ENCODE data around the gene STPG4.

Gene STPG4

DNA sequence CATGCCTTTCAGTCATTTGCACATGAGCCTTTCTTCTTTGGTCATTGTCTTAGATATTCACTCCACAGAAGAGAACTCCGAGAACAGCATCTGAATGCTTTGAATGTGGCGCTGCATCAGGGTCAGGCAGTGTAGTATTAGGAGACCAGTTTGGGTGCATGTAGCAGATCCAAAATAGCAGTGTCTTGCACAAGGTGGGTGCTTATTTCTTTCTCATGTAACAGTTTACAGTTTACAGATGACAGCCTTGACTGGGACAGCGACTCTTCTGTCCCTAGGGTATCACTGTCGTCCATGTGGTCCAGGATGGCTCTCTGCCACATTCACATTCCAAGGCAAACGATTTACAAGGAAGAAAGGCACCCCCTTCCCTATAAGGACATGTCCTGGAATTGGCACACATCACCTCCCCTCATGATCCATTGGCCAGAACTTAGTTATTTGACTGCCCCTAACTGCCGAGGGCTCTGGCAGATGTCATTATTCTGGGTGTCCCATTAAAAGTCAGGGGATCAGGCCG, 101.0 kb downstream of the STPG4 start:
- no peak for DNase-seq (ENCODE audit: low read depth)

DNA sequence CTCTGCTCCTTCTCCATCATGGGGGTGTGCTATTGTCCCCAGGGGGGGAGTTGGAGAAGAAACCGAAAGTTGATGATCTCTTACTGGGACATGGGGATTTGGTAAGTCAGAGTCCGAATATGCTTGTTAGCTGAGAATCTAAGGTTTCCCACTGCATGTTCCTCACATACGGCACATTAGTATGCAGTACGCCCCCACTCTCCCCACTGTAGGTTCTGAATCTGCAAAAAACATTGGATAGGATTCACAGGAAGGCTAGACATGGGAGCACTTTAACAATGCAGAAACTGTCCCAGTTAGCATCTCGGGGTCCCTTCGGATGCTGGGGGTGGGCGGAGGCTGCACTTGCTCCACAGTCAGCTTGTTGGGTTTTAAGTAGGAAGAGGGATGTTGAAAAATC, 102.3 kb downstream of the STPG4 start:
- DNase-seq (ENCODE audit: low read depth) = no peak

DNA sequence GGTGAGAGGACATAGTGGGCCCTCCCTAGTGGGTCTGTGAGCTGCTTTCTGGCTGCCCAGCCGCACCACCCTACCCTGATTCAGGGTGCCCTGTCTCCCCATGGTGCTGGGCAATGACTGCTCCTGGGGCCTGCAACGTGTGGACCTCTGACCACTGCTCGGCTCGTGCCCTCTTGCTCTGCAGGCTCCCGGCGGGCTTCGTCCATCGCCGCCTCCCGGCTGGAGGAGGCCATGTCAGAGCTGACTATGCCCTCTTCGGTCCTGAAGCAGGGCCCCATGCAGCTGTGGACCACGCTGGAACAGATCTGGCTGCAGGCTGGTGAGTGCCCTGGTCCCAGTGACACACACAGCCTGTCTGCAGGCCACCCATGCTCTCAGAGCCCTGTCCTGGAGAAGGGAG, 103.5 kb downstream of the STPG4 start:
- DNase-seq (ENCODE audit: low read depth) = no peak

DNA sequence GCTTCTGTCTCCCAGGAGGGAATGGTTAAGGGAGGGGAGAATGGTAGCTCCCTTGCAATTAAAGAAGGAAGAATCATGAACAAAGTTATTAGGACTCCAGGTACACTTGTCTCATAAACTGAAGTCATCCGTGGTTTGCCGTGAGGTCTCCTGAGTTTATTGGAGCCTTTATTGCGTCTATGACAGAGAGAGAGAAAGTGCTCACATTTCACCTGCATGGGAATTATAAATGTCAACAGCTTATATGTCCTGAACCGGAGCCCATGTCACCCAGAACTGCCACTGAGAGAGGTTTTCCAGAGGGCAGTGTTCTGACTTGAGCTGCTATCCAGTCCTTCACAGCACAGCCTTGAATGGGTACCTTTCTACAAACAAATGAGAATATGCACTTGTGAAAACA, 104.3 kb downstream of the STPG4 start:
- DNase-seq (ENCODE audit: low read depth) = no peak

DNA sequence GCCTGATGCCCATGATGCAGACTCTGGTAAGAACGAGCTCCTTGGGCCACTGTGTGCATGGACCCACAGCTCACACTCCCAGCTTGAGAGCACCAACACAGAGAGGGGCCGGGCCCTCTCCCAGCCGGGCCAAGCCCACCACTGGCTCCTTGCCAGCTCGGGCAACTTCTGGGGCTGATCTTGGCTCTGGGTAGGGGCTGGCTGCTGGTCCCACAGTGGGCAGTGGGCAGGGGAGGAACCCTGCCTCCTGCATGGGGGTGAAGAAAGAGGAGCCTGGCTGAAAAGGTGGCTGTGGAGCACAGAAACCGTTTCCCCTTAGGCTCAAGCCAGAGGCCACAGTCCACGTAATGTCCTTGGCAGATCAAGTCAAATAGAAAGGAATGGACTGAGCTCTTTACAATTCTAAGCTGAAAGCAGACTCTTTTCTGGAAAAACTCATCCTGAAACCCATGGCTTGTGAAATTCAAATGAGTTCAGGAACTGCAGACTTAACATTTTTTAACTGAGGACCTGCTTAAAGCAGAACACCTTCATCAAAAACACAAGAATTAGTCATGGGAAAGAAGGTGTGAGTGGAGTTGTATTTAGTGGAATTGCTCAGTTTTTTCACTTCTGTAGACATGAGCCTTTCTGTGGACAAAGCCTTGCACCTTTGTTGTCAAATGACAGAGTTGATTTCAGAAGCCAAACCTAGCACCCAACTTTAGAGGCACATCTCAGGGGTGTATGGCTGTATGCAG, 104.9 kb downstream of the STPG4 start:
- no peak for DNase-seq (ENCODE audit: low read depth)

DNA sequence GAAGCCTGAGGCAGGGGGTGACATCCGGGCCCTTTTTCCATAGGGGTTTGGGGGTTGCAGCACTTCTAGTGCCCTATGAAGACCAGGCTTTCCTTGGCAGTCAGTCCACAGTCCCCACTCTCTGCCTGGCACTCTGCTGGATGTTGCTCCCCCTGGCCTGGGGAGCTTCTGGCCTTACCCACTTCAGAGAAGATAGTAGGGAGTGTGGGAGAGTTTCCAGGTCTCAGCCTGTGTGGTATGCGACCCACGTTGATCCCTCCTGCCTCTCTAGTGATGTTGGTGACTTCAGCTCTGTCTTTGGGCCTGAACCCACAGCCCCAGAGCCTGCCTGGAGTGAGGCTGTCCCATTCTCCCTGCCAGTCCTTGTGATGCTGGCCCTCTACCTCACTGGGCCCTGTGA, 105.6 kb downstream of the STPG4 start:
- no peak for DNase-seq (ENCODE audit: low read depth)

DNA sequence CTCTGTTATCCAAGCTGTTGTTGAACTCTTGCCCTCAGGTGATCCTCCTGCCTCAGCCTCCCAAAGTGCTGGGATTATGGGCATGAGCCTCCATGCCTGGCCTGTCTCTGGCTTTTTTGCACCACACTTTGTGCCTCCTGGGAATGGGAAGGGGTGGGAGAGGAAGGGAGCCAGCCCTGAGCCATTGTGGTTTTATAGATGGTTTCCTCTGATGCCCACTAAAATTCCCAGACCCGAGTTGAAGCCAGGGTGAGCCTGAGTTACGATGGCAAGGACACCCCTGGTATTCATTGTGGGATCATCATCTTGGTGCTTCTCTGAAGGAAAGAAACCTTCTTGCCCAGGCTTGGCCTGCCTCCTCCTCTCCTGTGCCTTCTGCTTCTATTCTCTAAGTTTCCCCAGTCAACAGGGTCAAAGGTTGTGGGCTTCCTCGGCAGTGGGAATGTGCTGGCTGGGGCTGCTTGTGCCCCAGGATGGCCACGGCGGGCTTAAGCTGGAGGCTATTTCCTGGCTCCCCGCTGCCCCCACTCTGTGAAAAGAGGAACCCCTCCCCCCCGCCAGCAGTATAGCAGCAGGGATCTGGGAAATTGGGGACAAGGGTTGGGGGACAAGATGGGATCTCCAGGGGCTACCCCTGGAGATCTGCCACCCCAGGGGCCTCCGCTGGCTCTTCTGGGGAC, 106.2 kb downstream of the STPG4 start:
- DNase-seq (ENCODE audit: low read depth) = no peak

DNA sequence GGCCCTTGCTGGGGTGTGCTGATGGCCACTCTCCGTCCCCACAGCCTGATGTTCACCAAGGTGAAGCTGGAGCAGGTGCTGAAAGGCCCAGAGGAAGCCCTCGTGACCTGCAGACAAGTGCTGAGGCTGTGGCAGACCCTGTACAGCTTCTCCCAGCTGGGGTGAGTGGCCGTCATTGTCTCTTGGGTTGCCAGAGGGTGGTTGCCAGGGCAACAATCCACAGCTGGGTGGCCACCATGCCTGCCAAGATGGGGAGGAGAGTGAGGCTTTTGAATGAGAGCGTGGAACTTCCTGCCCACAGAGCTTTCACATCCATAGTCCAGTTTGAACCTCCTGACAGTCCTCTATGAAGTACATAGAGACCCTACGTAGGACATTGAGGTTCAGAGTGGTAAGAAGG, 108.8 kb downstream of the STPG4 start:
- no peak for DNase-seq (ENCODE audit: low read depth)

DNA sequence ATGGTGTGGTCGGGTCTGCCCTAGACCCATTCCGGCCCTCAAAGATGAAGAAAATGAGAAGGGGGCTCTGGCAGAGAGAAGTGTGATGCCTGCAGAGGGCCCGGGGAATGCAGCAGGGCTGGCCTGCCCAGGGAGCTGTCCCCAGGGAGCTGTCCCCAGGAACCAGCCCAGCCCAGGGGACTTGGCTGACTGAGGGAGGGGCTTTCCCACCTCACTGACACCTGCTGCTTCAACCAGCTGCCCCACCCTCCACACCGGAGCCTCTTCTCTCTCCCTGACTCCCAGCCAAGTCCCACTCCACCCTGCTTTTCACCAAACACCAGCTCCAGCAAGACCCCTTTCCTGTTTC, 111.2 kb downstream of the STPG4 start:
- DNase-seq (ENCODE audit: low read depth) = no peak

DNA sequence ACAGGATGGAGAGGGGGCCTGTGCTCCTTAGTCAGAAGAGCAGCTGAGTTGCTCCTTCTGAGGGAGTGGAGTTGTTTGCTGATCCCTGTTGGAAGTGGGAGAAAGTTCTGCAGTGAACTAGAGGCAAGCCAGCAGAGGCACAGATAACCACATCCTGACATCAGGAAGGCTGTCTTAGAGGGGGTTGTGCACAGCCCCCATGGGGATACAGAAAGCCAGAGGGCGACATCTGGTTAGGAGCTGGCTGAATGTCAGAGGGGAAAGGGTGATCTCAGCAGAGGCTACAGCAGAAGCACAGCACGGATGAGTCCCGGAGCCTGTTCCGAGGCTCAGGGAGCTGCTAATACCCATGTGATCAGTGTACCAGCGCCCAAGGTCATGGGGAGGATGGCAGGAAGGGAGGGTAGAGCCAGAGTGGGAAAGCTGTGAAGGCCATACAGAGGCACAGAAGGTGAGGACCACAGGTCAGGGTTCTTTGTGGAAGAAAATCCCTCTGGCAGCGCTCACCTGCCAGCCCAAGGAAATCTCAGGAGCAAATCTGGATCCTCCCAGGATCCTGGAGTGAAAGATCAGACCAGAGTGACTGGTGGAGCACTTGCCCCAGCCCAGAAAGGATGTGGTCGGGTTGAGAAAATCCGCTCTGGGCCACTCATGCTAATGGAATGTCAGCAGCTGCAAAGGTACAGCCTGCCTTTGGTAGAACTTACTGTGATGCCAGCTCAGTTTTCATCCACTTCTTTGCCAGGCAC, 111.8 kb downstream of the STPG4 start:
- DNase-seq (ENCODE audit: low read depth) = no peak

DNA sequence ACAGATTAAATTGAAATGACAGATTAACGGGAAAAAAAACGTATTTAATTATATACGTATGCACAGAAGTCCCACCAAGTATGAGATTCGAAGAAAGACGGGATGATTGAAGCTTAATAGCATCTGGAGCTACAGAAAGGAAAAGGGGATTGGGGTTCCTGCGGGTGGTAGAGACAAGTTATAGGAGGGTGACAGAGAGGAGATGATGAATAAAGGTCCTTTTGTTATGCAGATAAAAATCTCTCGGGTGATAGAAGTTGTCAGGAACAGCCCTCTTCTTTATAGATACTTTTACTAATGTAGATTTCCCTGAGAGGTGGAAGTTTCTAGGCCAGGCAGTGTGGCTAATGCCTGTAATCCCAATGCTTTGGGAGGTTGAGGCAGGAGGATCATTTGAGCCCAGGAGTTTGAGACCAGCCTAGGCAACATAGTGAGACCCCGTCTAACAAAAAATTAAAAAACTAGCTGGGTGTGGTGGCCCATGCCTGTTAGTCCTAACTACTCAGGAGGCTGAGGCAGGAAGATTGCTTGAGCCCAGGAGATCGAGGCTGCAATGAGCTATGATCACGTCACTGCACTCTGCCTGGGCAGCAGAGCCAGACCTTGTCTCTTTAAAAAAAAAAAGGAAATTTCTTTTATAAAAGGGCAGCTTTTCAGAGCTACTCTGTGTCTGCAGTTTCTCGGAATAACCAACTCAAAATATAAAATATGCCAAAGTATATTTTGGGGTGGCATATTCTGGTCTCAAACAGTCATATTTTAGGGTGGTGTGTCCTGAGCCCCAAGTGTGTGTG, 113.0 kb downstream of the STPG4 start:
- no peak for DNase-seq (ENCODE audit: low read depth)

DNA sequence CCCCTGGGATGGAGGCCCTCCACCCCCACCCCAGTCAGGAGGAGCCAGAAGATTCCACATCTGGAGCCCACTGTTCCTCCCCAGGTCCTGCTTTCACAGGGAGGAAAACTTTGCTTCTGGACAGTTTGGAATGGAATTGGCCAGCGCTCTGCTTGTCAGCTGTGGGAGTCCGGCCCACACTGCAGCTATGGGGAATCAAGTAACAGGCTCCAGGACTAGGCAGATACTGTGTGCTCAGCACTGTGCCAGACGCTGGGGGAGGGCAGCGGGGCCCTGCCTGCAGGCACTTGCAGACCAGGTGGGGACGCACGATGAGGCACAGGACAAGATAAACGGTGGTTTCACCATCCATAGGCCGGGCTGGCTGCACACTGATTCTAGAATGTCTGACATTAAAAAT, 114.0 kb downstream of the STPG4 start:
- DNase-seq (ENCODE audit: low read depth) = no peak

DNA sequence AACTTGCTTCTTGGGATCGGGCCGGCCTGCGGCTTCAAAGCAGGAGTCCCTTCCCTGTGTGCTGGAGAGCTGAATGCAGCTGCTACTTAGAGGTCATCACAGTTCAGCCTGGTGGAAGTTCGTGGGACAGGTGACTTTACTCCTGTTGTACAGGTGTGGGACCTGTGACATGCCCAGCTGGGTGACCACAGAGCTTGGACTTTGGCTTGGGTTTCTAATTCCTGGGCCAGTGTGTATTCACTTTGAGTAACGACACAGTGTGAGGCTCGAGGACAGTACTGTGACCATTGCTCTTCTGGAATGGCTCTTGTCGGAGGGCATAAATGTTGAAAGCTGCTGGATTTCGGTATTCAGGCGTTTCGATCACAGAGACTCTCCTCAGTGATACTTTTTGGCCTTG, 114.5 kb downstream of the STPG4 start:
- DNase-seq (ENCODE audit: low read depth) = no peak

DNA sequence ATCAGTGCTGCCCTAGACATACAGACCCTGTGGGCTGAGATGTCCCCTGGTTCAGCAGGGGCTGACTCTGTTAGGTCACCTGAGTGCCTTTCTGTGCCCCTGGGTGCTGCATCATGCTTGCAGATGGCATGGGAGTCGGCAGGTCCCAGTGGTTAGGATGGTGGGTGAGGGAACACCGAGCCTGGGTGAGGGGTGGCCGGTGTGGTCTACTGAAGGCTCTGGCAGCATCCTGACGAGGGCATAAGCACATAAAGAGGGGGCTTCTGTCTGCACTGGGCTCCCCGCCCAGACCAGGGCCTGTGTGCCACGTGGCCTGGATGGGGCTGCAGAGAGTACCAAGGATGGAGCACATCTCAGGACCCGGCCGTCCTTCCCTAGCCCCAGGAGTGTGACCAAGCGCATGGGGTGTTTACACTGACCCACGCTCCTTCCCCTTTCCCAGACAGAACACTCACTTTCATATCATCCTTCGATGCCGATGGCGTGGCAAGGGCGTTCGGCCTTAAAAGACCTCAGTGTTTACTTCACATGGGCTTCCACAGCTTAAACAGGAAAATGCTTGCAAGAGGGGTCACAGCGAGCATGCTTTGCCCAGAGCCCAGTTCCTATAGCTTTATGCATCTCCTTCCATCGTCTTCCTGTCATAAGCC, 115.1 kb downstream of the STPG4 start:
- DNase-seq (ENCODE audit: low read depth) = no peak

DNA sequence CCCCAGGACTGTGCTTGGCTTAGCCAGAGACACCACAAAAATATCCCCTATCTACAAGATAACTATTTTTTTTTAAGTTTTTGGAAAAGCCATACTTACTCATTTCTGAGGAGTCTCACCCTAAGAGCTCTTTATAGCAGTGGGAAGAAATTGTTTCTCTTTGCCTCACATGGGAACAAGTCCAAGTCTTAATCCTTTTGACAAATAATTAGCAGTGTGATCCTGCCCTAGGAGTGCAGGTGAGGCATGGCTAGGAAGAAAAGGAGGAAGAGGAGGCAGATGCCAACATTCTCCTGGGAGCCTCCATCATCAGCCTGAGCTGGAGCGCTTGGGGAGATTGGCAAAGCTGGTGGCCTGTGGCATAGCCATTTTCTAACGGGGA, 115.6 kb downstream of the STPG4 start:
- no peak for DNase-seq (ENCODE audit: low read depth)

DNA sequence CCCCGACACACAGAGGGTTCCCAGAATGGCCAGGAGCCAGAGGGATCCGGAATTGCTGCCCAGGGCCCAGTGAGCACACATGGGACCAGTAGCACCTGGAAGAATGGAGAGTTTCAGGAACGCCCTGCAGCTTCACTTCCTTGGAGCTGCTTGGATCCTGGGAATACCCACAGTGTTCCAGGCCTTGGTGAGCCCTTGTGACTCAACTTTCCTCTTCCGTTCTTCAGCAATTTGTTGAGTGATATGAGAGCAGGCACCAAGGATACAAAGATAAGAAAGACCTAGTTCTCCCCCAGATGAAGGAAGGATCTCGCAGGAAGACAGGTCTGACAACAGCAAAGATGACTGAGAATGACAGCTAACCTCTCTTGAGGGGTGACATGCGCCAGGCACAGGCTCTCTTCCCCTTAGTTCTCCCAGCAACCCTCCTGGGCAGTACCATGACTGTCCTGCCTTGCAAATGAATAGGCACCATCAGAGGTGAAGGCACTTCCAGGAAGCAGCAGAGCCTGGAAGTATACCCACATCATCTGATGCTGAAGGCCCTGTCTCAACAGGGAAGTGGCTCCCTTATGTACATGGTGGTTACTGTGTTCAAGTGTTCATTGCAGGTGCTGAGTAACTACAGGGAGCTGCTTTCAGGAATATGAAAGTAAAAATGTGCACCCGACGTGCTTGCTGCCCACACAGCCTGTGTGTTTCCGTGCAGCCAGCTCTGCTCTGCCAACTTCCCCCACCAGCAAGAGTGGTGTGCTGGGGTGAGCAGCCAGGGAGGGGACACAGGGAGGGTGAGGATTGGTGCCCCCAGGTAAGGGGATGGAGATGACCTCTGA, 116.2 kb downstream of the STPG4 start:
- DNase-seq (ENCODE audit: low read depth) = no peak

DNA sequence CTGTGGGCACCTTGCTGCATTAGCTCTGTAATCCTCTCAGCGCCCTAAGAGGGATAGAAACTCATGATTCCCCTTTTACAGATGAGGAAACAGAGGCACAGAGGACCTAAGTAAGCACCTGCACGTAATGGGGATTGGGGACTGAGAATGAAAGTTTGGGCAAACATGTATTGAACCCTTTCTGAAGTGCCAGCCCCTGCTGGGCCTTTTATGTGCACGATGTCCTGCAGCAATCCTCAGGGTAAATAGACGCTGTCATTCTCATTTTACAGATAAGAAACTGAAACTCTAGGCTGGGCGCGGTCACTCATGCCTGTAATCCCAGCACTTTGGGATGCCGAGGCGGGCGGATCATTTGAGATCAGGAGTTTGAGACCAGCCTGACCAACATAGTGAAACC, 117.4 kb downstream of the STPG4 start:
- no peak for DNase-seq (ENCODE audit: low read depth)
